Stimulated activated CD4-positive, alpha-beta T cell treated with anti-CD3 and anti-CD28 coated beads, Interleukin-4, amount 100 ng/mL, for 48 hours (primary cell): ENCODE results near the gene CCDC66.
A peak's percentile ranks its signal among the peaks of the same experiment; 100 is the strongest.
"Not testable (repeated sequence)": the region's sequence is repeated elsewhere in the genome, so short reads cannot be mapped to it uniquely, and the experiment has no call there.

Experiments used
- DNase-seq, 2 donors: peaks; one replicate each; pipeline ENCODE4 v3.0.0-alpha.2; 2020; ENCODE audit warnings: low read depth in 2 of 2

The CCDC66 gene

GRCh38 chr3:56556908-56557830, at the start of gene CCDC66:
TSS of gene CCDC66 (plus strand) at chr3:56557175. CDS start at chr3:56557243, 68 bp downstream.
- DNase-seq, result peak; percentile 88 to 92

DNA sequence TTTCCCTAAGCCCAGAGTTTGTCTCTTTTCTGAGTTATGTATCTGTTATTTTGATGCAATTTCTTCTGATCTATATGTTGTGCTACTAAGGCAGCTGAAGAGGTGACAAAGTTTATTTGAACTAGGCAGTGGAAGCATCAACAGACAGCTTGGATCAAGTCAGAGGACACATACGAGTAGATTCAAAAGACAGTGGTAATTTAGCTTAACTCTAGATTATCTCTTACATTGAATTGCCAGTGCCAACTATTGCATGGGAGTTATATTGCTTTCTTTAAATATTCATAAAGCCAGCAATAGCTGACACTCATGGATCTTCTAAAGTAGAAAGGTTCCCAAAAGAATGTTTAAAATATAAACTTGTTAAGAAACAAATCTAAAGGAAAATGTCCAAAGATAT, 37.3 kb upstream of the CCDC66 start:
- DNase-seq, result no peak

DNA sequence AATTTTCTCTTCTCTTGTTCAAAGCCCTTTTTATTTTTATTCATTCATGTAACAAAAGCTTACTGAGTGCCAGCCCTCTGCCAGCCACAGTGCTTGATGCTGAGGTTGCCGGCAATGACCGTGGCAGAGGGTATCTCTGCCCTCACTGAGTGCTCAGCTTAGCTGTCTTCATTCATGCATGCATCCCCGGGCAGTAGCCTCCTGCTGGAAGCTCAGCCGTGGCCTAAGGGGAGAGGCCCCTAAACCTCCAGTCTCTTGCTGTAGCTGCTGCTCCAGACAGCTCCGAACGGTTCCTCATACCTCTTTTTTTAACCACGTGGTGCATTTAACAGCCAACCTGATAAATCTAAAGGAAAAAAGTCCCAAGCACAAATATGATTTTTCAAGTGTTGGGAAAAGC, 34.6 kb upstream of the CCDC66 start:
- DNase-seq, result no peak

DNA sequence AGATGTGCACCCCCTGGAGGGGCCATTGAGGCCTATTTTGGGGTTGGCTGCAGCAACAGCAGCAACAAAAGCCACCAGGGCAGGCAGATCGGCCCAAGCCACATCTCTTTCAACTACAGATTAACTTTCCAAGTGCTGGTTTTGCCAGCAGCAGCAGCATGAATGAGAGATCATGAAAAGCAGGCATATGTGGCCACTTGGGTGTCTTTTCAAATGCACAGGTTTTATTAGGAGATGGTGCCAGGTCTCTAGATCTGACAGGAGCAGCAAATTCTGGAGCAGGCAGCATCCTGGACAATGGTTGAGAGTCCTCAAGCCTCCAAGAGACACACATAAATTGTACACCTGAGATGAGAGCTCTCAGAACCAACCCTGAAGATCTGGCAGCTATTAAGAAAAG, 31.7 kb upstream of the CCDC66 start:
- no peak for DNase-seq

DNA sequence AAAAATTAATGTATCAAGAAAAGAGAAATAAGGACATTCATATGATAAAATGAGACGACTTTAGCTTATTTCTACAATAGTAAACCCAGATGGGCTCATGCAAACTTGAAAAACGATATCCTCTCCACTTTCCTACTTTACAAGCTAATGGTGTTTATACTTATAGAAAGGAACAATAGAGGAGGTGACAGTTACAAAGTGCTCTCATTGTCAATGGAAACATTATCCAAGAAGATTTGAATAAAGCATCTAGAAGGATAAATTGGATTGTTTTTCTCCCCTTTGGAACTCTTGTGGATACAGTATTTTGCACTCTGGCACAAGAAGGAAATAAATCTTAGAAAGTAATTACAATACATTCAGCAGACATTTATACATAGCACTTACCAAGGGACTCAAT, 20.2 kb upstream of the CCDC66 start:
- DNase-seq, result no peak

GRCh38 chr3:56547486-56547885, 9.5 kb upstream of the CCDC66 start:
- no peak for DNase-seq

DNA sequence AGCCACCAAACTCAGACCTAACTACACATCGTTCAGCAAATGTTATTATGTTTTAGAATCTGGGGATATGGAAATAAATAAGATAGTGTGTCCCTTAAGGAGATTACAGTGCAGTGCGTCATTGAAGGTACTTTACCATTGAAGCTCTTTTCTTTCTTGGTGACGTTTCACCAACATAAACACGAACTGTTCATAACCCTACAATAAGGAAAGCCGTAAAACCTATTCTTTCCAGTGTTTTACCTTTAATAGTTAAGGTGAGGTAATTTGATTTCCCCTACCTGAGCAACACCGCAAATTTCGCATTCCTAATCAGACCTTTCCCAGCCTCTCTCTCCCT, 826 bp downstream of the CCDC66 start:
- no peak for DNase-seq

DNA sequence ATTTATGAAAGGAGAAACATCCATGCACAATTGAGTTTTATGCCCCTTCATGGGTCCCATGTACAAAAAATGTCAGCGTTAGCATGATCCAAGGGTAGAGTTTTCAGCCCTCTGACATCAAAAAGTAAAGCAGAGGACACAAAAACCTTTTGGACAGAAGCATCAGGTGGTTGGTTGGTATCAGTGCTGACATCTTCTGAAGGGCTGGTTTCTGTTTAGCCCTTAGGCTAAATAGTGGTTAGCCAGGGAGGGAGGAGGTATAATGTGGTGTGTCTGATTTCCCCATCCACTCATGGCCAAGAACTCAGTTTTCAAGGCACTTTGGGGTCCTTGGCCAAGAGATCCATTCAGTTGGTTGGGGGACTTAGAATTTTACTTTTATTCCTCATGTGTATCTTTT, 16.5 kb downstream of the CCDC66 start:
- no peak for DNase-seq

GRCh38 chr3:56581941-56582340, 25.0 kb downstream of the CCDC66 start:
- DNase-seq, result not testable (repeated sequence)

DNA sequence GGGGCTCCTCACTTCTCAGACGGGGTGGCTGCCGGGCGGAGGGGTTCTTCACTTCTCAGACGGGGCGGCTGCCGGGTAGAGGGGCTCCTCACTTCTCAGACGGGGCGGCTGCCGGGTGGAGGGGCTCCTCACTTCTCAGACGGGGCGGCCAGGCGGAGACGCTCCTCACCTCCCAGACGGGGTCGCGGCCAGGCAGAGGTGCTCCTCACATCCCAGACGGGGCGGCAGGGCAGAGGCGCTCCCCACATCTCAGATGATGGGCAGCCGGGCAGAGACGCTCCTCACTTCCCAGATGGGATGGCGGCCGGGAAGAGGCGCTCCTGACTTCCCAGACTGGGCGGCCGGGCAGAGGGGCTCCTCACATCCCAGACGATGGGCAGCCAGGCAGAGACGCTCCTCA, 27.3 kb downstream of the CCDC66 start:
- not testable (repeated sequence) for DNase-seq

- no peak for DNase-seq
Measured at GRCh38 chr3:56590814-56591213, 33.8 kb downstream of the CCDC66 start.

GRCh38 chr3:56591262-56591661, 34.3 kb downstream of the CCDC66 start:
- no peak for DNase-seq

GRCh38 chr3:56593455-56594158, 36.6 kb downstream of the CCDC66 start:
- DNase-seq, result no peak

GRCh38 chr3:56595975-56596840, 39.2 kb downstream of the CCDC66 start:
- no peak for DNase-seq

DNA sequence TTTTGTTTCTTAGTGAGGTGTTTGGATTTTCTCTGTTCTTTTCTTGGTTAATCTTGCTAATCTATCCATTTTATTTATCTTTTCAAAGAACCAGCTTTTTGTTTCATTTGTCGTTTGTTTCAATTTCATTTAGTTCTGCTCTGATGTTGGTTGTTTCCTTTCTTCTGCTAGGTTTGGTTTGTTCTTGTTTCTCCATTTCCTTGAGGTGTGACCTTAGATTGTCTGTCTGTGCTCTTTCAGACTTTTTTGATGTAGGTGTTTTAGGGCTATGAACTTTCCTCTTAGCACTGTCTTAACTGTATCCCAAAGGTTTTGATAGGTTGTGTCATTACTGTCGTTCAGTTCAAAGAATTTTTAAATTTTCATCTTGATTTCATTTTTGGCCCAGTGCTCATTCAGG, 51.5 kb downstream of the CCDC66 start:
- not testable (repeated sequence) for DNase-seq

DNA sequence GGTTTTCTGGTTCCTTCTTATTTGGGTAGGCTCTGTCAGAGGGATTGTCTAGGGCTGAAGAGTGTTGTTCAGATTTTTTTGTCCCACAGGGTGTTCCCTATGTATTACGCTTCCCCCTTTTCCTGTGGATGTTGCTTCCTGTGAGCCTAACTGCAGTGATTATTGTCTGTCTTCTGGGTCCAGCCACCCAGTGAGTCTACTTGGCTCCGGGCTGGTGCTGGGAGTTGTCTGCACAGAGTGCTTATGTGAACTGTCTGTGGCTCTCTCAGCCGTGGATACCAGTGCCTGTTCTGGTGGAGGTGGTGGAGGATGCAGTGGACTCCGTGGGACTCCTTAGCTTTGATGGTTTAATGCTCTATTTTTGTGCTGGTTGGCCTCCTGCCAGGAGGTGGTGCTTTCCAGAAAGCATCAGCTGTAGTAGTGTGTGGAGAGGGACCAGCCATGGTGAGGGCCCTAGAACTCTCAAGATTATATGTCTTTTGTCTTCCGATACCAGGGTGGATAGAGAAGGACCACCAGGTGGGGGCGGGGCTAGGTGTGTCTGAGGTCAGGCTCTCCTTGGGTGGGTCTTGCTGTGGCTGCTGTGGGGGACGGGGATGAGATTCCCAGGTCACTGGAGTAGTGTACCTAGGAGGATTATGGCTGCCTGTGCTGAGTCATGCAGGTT, 53.8 kb downstream of the CCDC66 start:
- no peak for DNase-seq

DNA sequence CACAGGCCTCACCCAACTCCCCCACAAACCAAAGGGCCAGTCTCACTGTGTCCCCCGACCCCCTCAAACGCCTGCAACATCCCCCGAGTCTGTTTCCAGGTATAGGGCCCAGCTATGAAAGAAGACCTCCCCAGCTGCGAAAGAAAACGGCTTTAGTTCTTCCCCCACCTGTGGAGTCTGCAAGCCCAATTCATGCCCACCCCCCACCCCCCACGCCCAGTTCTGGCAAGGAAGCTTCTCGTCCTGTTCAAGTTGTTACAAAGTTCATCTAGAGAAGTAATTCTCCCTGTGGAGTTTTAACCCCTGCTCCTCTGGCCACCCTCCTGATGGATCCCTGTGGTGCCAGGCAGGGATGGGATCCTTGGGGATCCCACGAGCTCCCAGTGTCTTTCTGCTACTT, 54.4 kb downstream of the CCDC66 start:
- no peak for DNase-seq

DNA sequence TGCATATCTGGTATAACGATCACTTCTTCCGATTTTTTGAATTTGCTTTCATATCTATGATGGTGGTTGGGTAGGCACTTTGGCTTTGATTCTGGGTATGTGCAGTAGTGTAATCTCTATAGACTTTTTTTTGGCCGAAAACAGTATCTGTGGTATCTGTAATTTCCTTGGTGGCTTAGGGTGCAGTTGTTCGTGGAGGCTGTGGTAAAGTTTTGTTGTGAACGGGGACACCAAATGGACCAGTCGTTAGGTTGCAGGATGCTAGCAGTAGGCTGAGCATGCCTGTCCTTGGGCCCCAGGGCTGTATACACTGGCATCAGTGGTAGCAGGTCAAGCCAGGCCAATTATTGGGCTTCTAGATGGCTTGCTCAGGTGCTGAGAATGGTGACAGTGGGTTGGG, 55.2 kb downstream of the CCDC66 start:
- no peak for DNase-seq

- DNase-seq, result no peak
Measured at GRCh38 chr3:56613016-56613415, 56.0 kb downstream of the CCDC66 start.

DNA sequence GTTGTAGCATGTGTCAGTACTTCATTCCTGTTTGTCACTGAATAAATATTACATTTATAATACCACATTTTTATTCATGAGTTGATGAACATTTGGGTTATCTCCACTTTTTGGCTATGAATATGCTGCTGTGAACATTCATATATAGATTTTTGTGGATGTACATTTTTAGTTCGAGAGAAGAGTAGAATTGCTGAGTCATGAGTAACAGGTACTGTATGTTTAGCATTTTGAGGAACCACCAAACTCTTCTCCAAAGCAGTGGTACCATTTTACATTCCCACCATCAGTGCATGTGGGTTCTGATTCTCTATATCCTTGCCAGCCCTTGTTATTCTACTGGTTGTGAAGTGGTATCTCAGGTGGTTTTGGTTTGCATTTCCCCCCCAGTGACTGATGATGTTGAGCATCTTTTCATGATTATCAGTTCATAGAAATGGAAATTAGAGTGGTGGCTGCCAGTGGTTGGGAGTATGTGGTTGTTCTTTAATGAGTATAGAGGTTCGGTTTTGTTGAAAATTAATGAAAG, 59.6 kb downstream of the CCDC66 start:
- DNase-seq, result no peak

- no peak for DNase-seq
Measured at GRCh38 chr3:56620371-56620770, 63.4 kb downstream of the CCDC66 start.
